IMR-90 (cell line): Measurements from ENCODE around the gene GTF3C1. TPM values are rescaled to one million over a fixed set of nuclear protein-coding genes. Genes with fewer than 3 reads are reported as not detected.

Experiments
- ATAC-seq: fragments of 200-7000 bp; cut with Tn5 transposase; 2 replicates; pipeline ENCODE4 v1.9.1; 2020; ENCODE audit warnings: low read depth, mild to moderate bottlenecking, moderate library complexity
- BruUV-seq: library from RNA; stranded (reverse); fragments of 400-500 nt; replicated peaks from 2 replicates; lab custom pipeline; 2021; lab: Mats Ljungman, UMichigan
- CTCF ChIA-PET: fragments of 300-600 bp; formaldehyde crosslinking; extraction: SDS; loops from one replicate; lab custom pipeline; 2021; ENCODE audit warnings: antibody characterized with exemption; lab: Yijun Ruan, JAX
- POLR2A ChIA-PET: fragments of 300-600 bp; sonication (Branson Sonifier 250); formaldehyde crosslinking; loops from one replicate; lab custom pipeline; 2022; ENCODE audit warnings: antibody characterized with exemption; ENCODE audit not compliant: unreplicated experiment; lab: Charles Lee
- DNase-seq: peaks from one replicate; pipeline ENCODE4 v3.0.0; 2013
- H2AFZ ChIP-seq: replicated peaks from 2 replicates; pipeline ENCODE3; 2013; ENCODE audit warnings: low read length, mild to moderate bottlenecking; ENCODE audit not compliant: poor library complexity
- H2AK5ac ChIP-seq: 2 replicates; pipeline ENCODE4 v1.6.1; 2013; ENCODE audit warnings: low read depth, low read length, inconsistent platforms
- H2AK9ac ChIP-seq: replicated peaks from 2 replicates; pipeline ENCODE3; 2013; ENCODE audit warnings: mild to moderate bottlenecking, low read depth, low read length, moderate library complexity; ENCODE audit not compliant: poor library complexity
- H2BK120ac ChIP-seq: 2 replicates; pipeline ENCODE4 v1.6.1; 2013; ENCODE audit warnings: low read depth, low read length, inconsistent platforms
- H2BK15ac ChIP-seq: 3 replicates; pipeline ENCODE4 v1.6.1; 2013; ENCODE audit warnings: low read depth, low read length, inconsistent platforms
- H2BK20ac ChIP-seq: 2 replicates; pipeline ENCODE4 v1.6.1; 2013; ENCODE audit warnings: low read depth, mild to moderate bottlenecking, inconsistent platforms, low read length, moderate library complexity
- H2BK5ac ChIP-seq: 2 replicates; pipeline ENCODE4 v1.6.1; 2013; ENCODE audit warnings: mild to moderate bottlenecking, low read depth, low read length, inconsistent platforms; ENCODE audit not compliant: poor library complexity, severe bottlenecking
- H3K14ac ChIP-seq: replicated peaks from 2 replicates; pipeline ENCODE4 v1.6.1; 2013; ENCODE audit warnings: low read depth, low read length, inconsistent platforms
- H3K18ac ChIP-seq: 2 replicates; pipeline ENCODE4 v1.6.1; 2013; ENCODE audit warnings: low read depth, low read length, control low read depth
- H3K23ac ChIP-seq: 2 replicates; pipeline ENCODE4 v1.6.1; 2013; ENCODE audit warnings: low read depth, low read length, inconsistent platforms
- H3K27ac ChIP-seq: 2 replicates; pipeline ENCODE4 v1.5.1; 2013; ENCODE audit warnings: mild to moderate bottlenecking, control low read depth, low read length; ENCODE audit not compliant: insufficient read depth
- H3K27me3 ChIP-seq: 2 replicates; pipeline ENCODE4 v1.6.1; 2013; ENCODE audit warnings: low read length; ENCODE audit not compliant: control insufficient read depth, insufficient read depth
- H3K36me3 ChIP-seq: 2 replicates; pipeline ENCODE4 v1.6.1; 2013; ENCODE audit warnings: low read length, mixed read lengths; ENCODE audit not compliant: control insufficient read depth, insufficient read depth
- H3K4ac ChIP-seq: 2 replicates; pipeline ENCODE4 v1.6.1; 2013; ENCODE audit warnings: low read depth, low read length, inconsistent platforms
- H3K4me1 ChIP-seq: 2 replicates; pipeline ENCODE4 v1.6.1; 2013; ENCODE audit warnings: low read length, mixed read lengths; ENCODE audit not compliant: control insufficient read depth, insufficient read depth
- H3K4me2 ChIP-seq: 2 replicates; pipeline ENCODE4 v1.6.1; 2013; ENCODE audit warnings: low read depth, mild to moderate bottlenecking, control low read depth, low read length, moderate library complexity
- H3K4me3 ChIP-seq: 2 replicates; pipeline ENCODE4 v1.5.1; 2013; ENCODE audit warnings: low read depth, mild to moderate bottlenecking, control low read depth, low read length, moderate library complexity; ENCODE audit not compliant: insufficient read depth
- H3K56ac ChIP-seq: 2 replicates; pipeline ENCODE4 v1.6.1; 2013; ENCODE audit warnings: low read length, inconsistent platforms; ENCODE audit not compliant: insufficient read depth; ENCODE audit errors: extremely low read depth
- H3K79me1 ChIP-seq, 2 experiments: 2 replicates each; pipeline ENCODE4 v1.6.1; 2013; ENCODE audit warnings: low read length in 2 of 2, inconsistent platforms in 1 of 2, low read depth in 1 of 2
- H3K9ac ChIP-seq: 2 replicates; pipeline ENCODE4 v1.6.1; 2013; ENCODE audit warnings: low read depth, low read length, control low read depth
- H3K9me1 ChIP-seq: 2 replicates; pipeline ENCODE4 v1.6.1; 2013; ENCODE audit warnings: low read length, inconsistent platforms; ENCODE audit not compliant: insufficient read depth
- H3K9me3 ChIP-seq: 2 replicates; pipeline ENCODE4 v1.6.1; 2013; ENCODE audit warnings: low read length; ENCODE audit not compliant: control insufficient read depth, insufficient read depth
- H4K20me1 ChIP-seq: 2 replicates; pipeline ENCODE4 v1.6.1; 2013; ENCODE audit warnings: low read length, inconsistent platforms; ENCODE audit not compliant: insufficient read depth
- H4K5ac ChIP-seq: 2 replicates; pipeline ENCODE4 v1.6.1; 2013; ENCODE audit warnings: mild to moderate bottlenecking, low read depth, low read length, control low read depth
- H4K8ac ChIP-seq, 2 experiments: 2 replicates each; pipeline ENCODE4 v1.6.1; 2013; ENCODE audit warnings: low read depth in 2 of 2, low read length in 2 of 2, control low read depth in 1 of 2, inconsistent platforms in 1 of 2
- H4K91ac ChIP-seq: 2 replicates; pipeline ENCODE4 v1.6.1; 2013; ENCODE audit warnings: low read depth, low read length, inconsistent platforms; ENCODE audit not compliant: insufficient read depth
- BHLHE40 ChIP-seq: fragments of 150-350 bp; IDR thresholded peaks from 2 replicates; pipeline ENCODE4 v1.6.1; 2016; ENCODE audit warnings: mild to moderate bottlenecking, low read depth, low read length
- CEBPB ChIP-seq: IDR thresholded peaks from 2 replicates; pipeline ENCODE4 v1.6.1; 2012; ENCODE audit warnings: low read depth, low read length, improper control_type of control experiment
- CHD1 ChIP-seq: IDR thresholded peaks from 2 replicates; pipeline ENCODE4 v1.6.1; 2012; ENCODE audit warnings: low read depth, low read length, improper control_type of control experiment
- CTCF ChIP-seq: conservative IDR thresholded peaks from 2 replicates; pipeline ENCODE4 v1.5.1; 2012; ENCODE audit warnings: mild to moderate bottlenecking, low read depth, low read length, improper control_type of control experiment
- ELK1 ChIP-seq: fragments of 150-350 bp; IDR thresholded peaks from 2 replicates; pipeline ENCODE4 v1.6.1; 2016; ENCODE audit warnings: low read depth, mild to moderate bottlenecking, low read length, moderate library complexity, borderline replicate concordance
- FOS ChIP-seq: fragments of 150-350 bp; IDR thresholded peaks from 2 replicates; pipeline ENCODE4 v1.6.1; 2016; ENCODE audit warnings: low read depth, low read length
- MAFK ChIP-seq: IDR thresholded peaks from 2 replicates; pipeline ENCODE4 v1.6.1; 2012; ENCODE audit warnings: low read depth, low read length, improper control_type of control experiment
- MAZ ChIP-seq: IDR thresholded peaks from 2 replicates; pipeline ENCODE4 v1.6.1; 2012; ENCODE audit warnings: low read depth, mild to moderate bottlenecking, low read length, improper control_type of control experiment, moderate library complexity, borderline replicate concordance
- MXI1 ChIP-seq: IDR thresholded peaks from 2 replicates; pipeline ENCODE4 v1.6.1; 2012; ENCODE audit warnings: low read depth, mild to moderate bottlenecking, low read length, moderate library complexity, borderline replicate concordance
- NFE2L2 ChIP-seq: fragments of 150-350 bp; IDR thresholded peaks from 2 replicates; pipeline ENCODE4 v1.6.1; 2016; ENCODE audit warnings: low read depth, mild to moderate bottlenecking, low read length
- POLR2A ChIP-seq: IDR thresholded peaks from 2 replicates; pipeline ENCODE4 v1.6.1; 2012; ENCODE audit warnings: mild to moderate bottlenecking, low read depth, low read length
- RAD21 ChIP-seq: IDR thresholded peaks from 2 replicates; pipeline ENCODE4 v1.6.1; 2012; ENCODE audit warnings: low read length, improper control_type of control experiment
- RCOR1 ChIP-seq: IDR thresholded peaks from 2 replicates; pipeline ENCODE4 v1.6.1; 2012; ENCODE audit warnings: mild to moderate bottlenecking, low read length, improper control_type of control experiment; ENCODE audit not compliant: insufficient replicate concordance
- RFX5 ChIP-seq: IDR thresholded peaks from 2 replicates; pipeline ENCODE4 v1.8.0; 2012; ENCODE audit warnings: low read depth, mild to moderate bottlenecking, low read length, moderate library complexity
- SMC3 ChIP-seq: fragments of 150-350 bp; IDR thresholded peaks from 2 replicates; pipeline ENCODE4 v1.6.1; 2016; ENCODE audit warnings: low read depth, mild to moderate bottlenecking, antibody characterized with exemption, low read length, moderate library complexity
- USF2 ChIP-seq: fragments of 150-350 bp; IDR thresholded peaks from 2 replicates; pipeline ENCODE4 v1.6.1; 2017; ENCODE audit warnings: mild to moderate bottlenecking, antibody characterized with exemption, low read length, low read depth
- WGBS, 2 experiments: methylation state at CpG; one replicate each; pipeline versions ENCODE4 v1.1.5 to v1.1.7; 2013; ENCODE audit warnings: missing lambda C conversion rate in 2 of 2; ENCODE audit not compliant: insufficient read length in 1 of 2; ENCODE audit errors: extremely low coverage in 2 of 2; 5-methylcytosine and 5-hydroxymethylcytosine counted together
- dilution Hi-C: fragments of 300-500 bp; cut with HindIII; formaldehyde crosslinking; loops from one replicate; pipeline ENCODE4 v1.14.3; 2018; ENCODE audit warnings: low sequenced_read_pairs; ENCODE audit not compliant: unreplicated experiment
- in situ Hi-C: fragments of 300-500 bp; cut with MboI; formaldehyde crosslinking; loops from 3 replicates; pipeline ENCODE4 v1.14.3; 2019; ENCODE audit warnings: low sequenced_read_pairs, inconsistent platforms, mixed read lengths
- intact Hi-C: fragments of 100-400 bp; cut with micrococcal nuclease; formaldehyde crosslinking; loops from 2 replicates; pipeline ENCODE4 v1.10.0; 2022
- polyA plus RNA-seq, 3 experiments: library from polyadenylated mRNA; depleted of rRNA; stranded (reverse); fragments of >200 nt; gene quantifications; 2 replicates each; pipeline ENCODE4 v1.2.3, GENCODE V29; 2012; ENCODE audit warnings: low replicate concordance in 1 of 3
- total RNA-seq: library from RNA; depleted of rRNA; stranded (reverse); fragments of >200 nt; gene quantifications from 2 replicates; pipeline ENCODE4 v1.2.3, GENCODE V29; 2012

GTF3C1 gene
- total and polyA plus RNA-seq, 2 of the 4 experiments (the other 2 are of a cell fraction): 50.8 to 68.1 TPM

GRCh38 chr16:27508476-27508875 is 41.2 kb downstream of the GTF3C1 start:
- intact Hi-C loops: no loop called here
- no peak overlapping the region for H3K14ac ChIP-seq
- H2BK120ac ChIP-seq: no peak overlapping the region
- H4K20me1 ChIP-seq: 0 out of 2 replicates have a peak, but pooled peaks cover 4% of the 10 kb centered on the region
- no peak overlapping the region for H4K91ac ChIP-seq
- peaks cover 70% of the 10 kb centered on the region for H3K36me3 ChIP-seq
- H3K27me3 ChIP-seq: no peaks in the 10 kb centered on the region
- no peak overlapping the region for H2AK9ac ChIP-seq
- H3K9me3 ChIP-seq: no peaks in the 10 kb centered on the region
- H3K79me1 ChIP-seq: peaks cover 0 to 18% of the 10 kb centered on the region in 2 experiments; a peak in 2 of 4 replicates
- H3K56ac ChIP-seq: no peak overlapping the region
- no peak overlapping the region for H3K9ac ChIP-seq
- no peak overlapping the region for H3K4me2 ChIP-seq
- no peak overlapping the region for H2BK15ac ChIP-seq
- no peak overlapping the region for H3K4me3 ChIP-seq
- no peak overlapping the region for H2BK5ac ChIP-seq
- H2AFZ ChIP-seq: no peak overlapping the region
- dilution Hi-C loops: no loop called here
- H3K23ac ChIP-seq: no peak overlapping the region
- H3K18ac ChIP-seq: no peak overlapping the region
- H3K9me1 ChIP-seq: peaks cover 5% of the 10 kb centered on the region; the same call in 1 of the 2 replicates
- no peak overlapping the region for H4K5ac ChIP-seq
- WGBS, 2 experiments: 95% methylated on average over 4 of the region's 9 CpGs; no CpG with 5 or more reads in 1 of the 2 experiments
- no peak overlapping the region for H3K27ac ChIP-seq
- ChIA-PET POLR2A (no interaction called here), CTCF (no interaction called here)
- no peak for ATAC-seq
- TF ChIP-seq POLR2A: no peak
- no peak for TF ChIP-seq RAD21
- no peak for TF ChIP-seq FOS
- TF ChIP-seq RCOR1: no peak
- TF ChIP-seq MAZ: no peak
- TF ChIP-seq NFE2L2: no peak
- no peak for TF ChIP-seq MXI1
- no peak for TF ChIP-seq BHLHE40
- TF ChIP-seq CEBPB: no peak
- no peak for TF ChIP-seq MAFK
- no peak for TF ChIP-seq RFX5
- TF ChIP-seq CHD1: no peak
- no peak for TF ChIP-seq ELK1
- no peak for TF ChIP-seq SMC3
- TF ChIP-seq USF2: no peak
- no peak for TF ChIP-seq CTCF
- no peak for DNase-seq
- BruUV-seq: no TSS peak
- H2AK5ac ChIP-seq: no peak overlapping the region
- H2BK20ac ChIP-seq: no peak overlapping the region
- no peaks in the 10 kb centered on the region for H3K4me1 ChIP-seq
- no peak overlapping the region for H3K4ac ChIP-seq
- H4K8ac ChIP-seq: no peak overlapping the region
- in situ Hi-C loops: no loop called here
